CD14-positive monocyte (primary cell): Measurements from ENCODE around the gene SERPINB11. TPM values are rescaled to one million over a fixed set of nuclear protein-coding genes. Genes with fewer than 3 reads are reported as not detected.
"Not testable (repeated sequence)": the region's sequence is repeated elsewhere in the genome, so short reads cannot be mapped to it uniquely, and the experiment has no call there.

Experiments used
- DNase-seq, 3 donors: peaks; one replicate each; pipeline ENCODE4 v3.0.0-alpha.2; 2011 to 2022
- H2AFZ ChIP-seq: 2 replicates; pipeline ENCODE4 v1.6.0; 2012; ENCODE audit warnings: mild to moderate bottlenecking, low read depth, low read length, inconsistent platforms; ENCODE audit not compliant: insufficient read depth, poor library complexity, severe bottlenecking
- H3K27ac ChIP-seq, 2 donors: 1 replicate in 1 of 2; 2 replicates in 1 of 2; pipeline ENCODE4 v1.5.1; 2012 to 2013; ENCODE audit warnings: low read length in 2 of 2, control low read depth in 1 of 2, inconsistent platforms in 1 of 2, low read depth in 1 of 2, mild to moderate bottlenecking in 1 of 2
- H3K27me3 ChIP-seq, 2 donors: one replicate each; pipeline versions ENCODE4 v1.6.0 to v1.6.1; 2011 to 2013; ENCODE audit warnings: low read length in 2 of 2; ENCODE audit not compliant: control insufficient read depth in 2 of 2, insufficient read depth in 2 of 2
- H3K36me3 ChIP-seq, 2 donors: replicated peaks in 1 of 2; 1 replicate in 1 of 2; 2 replicates in 1 of 2; pipeline versions ENCODE4 v1.5.1 to v1.6.1; 2012 to 2013; ENCODE audit warnings: low read length in 2 of 2, control low read depth in 1 of 2, inconsistent platforms in 1 of 2, mild to moderate bottlenecking in 1 of 2; ENCODE audit not compliant: insufficient read depth in 2 of 2, control insufficient read depth in 1 of 2
- H3K4me1 ChIP-seq, 2 donors: 1 replicate in 1 of 2; 2 replicates in 1 of 2; pipeline versions ENCODE4 v1.5.1 to v1.6.1; 2012 to 2013; ENCODE audit warnings: low read length in 2 of 2, control low read depth in 1 of 2, inconsistent platforms in 1 of 2, mild to moderate bottlenecking in 1 of 2, moderate library complexity in 1 of 2; ENCODE audit not compliant: insufficient read depth in 2 of 2, control insufficient read depth in 1 of 2
- H3K4me2 ChIP-seq: replicated peaks from 2 replicates; pipeline ENCODE3; 2012; ENCODE audit warnings: low read length, moderate library complexity, mild to moderate bottlenecking; ENCODE audit not compliant: poor library complexity, severe bottlenecking; ENCODE audit errors: extremely low read depth
- H3K4me3 ChIP-seq, 3 experiments: fragments of 200-600 bp in 1 of 3; sonication (generic) in 1 of 3; replicated peaks in 1 of 3; 1 replicate in 2 of 3; 2 replicates in 1 of 3; pipeline ENCODE4 v1.5.1; 2011 to 2013; ENCODE audit warnings: low read length in 3 of 3, mild to moderate bottlenecking in 3 of 3, control low read depth in 2 of 3, low read depth in 2 of 3, inconsistent platforms in 1 of 3, moderate library complexity in 1 of 3
- H3K79me2 ChIP-seq: 2 replicates; pipeline ENCODE4 v1.6.0; 2012; ENCODE audit warnings: mild to moderate bottlenecking, control low read depth, inconsistent platforms, low read length, moderate library complexity; ENCODE audit not compliant: insufficient read depth
- H3K9ac ChIP-seq: 2 replicates; pipeline ENCODE4 v1.6.0; 2017; ENCODE audit warnings: low read length, mild to moderate bottlenecking; ENCODE audit not compliant: insufficient read depth, poor library complexity, severe bottlenecking
- H3K9me3 ChIP-seq, 2 donors: replicated peaks in 1 of 2; 1 replicate in 1 of 2; 2 replicates in 1 of 2; pipeline versions ENCODE4 v1.5.1 to v1.6.1; 2012 to 2013; ENCODE audit warnings: low read length in 2 of 2, control low read depth in 1 of 2; ENCODE audit not compliant: control insufficient read depth in 1 of 2, insufficient read depth in 1 of 2
- H4K20me1 ChIP-seq: 2 replicates; pipeline ENCODE4 v1.6.0; 2012; ENCODE audit warnings: mild to moderate bottlenecking, low read length, control low read depth, moderate library complexity; ENCODE audit not compliant: insufficient read depth
- H3K27ac Mint-ChIP-seq, 7 donors: one replicate each; pipeline ENCODE4 v1.8.0; 2020; ENCODE audit warnings: mild to moderate bottlenecking in 7 of 7, mixed read lengths in 7 of 7, moderate library complexity in 6 of 7, inconsistent platforms in 2 of 7
- H3K27me3 Mint-ChIP-seq, 3 donors: one replicate each; pipeline ENCODE4 v1.8.0; 2021 to 2022; ENCODE audit warnings: low read depth in 3 of 3, mild to moderate bottlenecking in 3 of 3, mixed read lengths in 3 of 3, moderate library complexity in 3 of 3, inconsistent platforms in 1 of 3
- H3K36me3 Mint-ChIP-seq, 2 donors: one replicate each; pipeline ENCODE4 v1.8.0; 2020; ENCODE audit warnings: mixed read lengths in 2 of 2, inconsistent platforms in 1 of 2, mild to moderate bottlenecking in 1 of 2
- H3K4me1 Mint-ChIP-seq: one replicate; pipeline ENCODE4 v1.8.0; 2020; ENCODE audit warnings: mild to moderate bottlenecking, mixed read lengths
- H3K4me3 Mint-ChIP-seq, 2 donors: one replicate each; pipeline ENCODE4 v1.8.0; 2020; ENCODE audit warnings: mild to moderate bottlenecking in 2 of 2, mixed read lengths in 2 of 2, moderate library complexity in 1 of 2
- H3K9me3 Mint-ChIP-seq, 7 donors: one replicate each; pipeline ENCODE4 v1.8.0; 2020 to 2022; ENCODE audit warnings: mixed read lengths in 7 of 7, mild to moderate bottlenecking in 6 of 7, moderate library complexity in 6 of 7, inconsistent platforms in 2 of 7
- CTCF ChIP-seq: fragments of 200-600 bp; IDR thresholded peaks from one replicate; pipeline ENCODE4 v1.8.0; 2022; ENCODE audit warnings: antibody characterized with exemption, mild to moderate bottlenecking
- WGBS: methylation state at CpG from one replicate; pipeline ENCODE4 v1.1.5; 2013; ENCODE audit warnings: missing lambda C conversion rate; ENCODE audit not compliant: insufficient coverage; 5-methylcytosine and 5-hydroxymethylcytosine counted together
- intact Hi-C, 2 donors: fragments of 100-400 bp; cut with micrococcal nuclease; formaldehyde crosslinking; loops; one replicate each; pipeline versions ENCODE4 v1.15.0 to v1.15.1; 2023
- polyA minus RNA-seq: library from RNA; depleted of rRNA, polyadenylated mRNA; stranded (reverse); fragments of >200 nt; gene quantifications from 2 replicates; pipeline ENCODE4 v1.2.3, GENCODE V29; 2012
- polyA plus RNA-seq, 3 donors: library from polyadenylated mRNA; depleted of rRNA in 1 of 3; unstranded in 2 of 3; stranded (reverse) in 1 of 3; fragments of 300-500 nt in 2 of 3; fragments of >200 nt in 1 of 3; fragmentation: Illumina TruSeq in 2 of 3; gene quantifications; 1 replicate in 2 of 3; 2 replicates in 1 of 3; pipeline ENCODE4 v1.2.3, GENCODE V29; 2012 to 2021
- total RNA-seq, 12 experiments: library from RNA in 1 of 12; stranded (reverse) in 1 of 12; fragments of 120-200 nt in 1 of 12; gene quantifications; one replicate each; pipeline ENCODE4 v1.2.4 and lab custom pipeline; 2013 to 2026; ENCODE audit warnings: mixed read lengths in 6 of 12, inconsistent platforms in 1 of 12

SERPINB11 gene
- total RNA-seq (2013) = not detected
- polyA plus RNA-seq (not detected), polyA minus RNA-seq (not detected in 2 replicates), total RNA-seq (lab: John Stamatoyannopoulos, UW) (0 to 1.4 (median 0) reads per million in 11 experiments)

- Histone ChIP-seq H3K4me3 (no peak within 1 kb of the TSS), H3K79me2 (no peaks in the 10 kb centered on the region), H3K4me2 (no peak within 1 kb of the TSS), H3K27me3 (no peaks in the 10 kb centered on the region), H3K9me3 (no peaks in the 10 kb centered on the region), H3K4me1 (no peaks in the 10 kb centered on the region), H3K9ac (no peak within 1 kb of the TSS), H3K36me3 (no peaks in the 10 kb centered on the region), H2AFZ (no peak within 1 kb of the TSS), H3K27ac (no peak within 1 kb of the TSS), H4K20me1 (no peaks in the 10 kb centered on the region)
- DNase-seq = no peak
- peaks cover 3 to 16% (median 6%) of the 10 kb centered on the region in 3 donors for H3K27me3 Mint-ChIP-seq
- no peak within 1 kb of the TSS for H3K27ac Mint-ChIP-seq
- WGBS = 52% methylated on average over 2 of the region's 2 CpGs
- TF ChIP-seq CTCF = no peak
- no peaks in the 10 kb centered on the region for H3K36me3 Mint-ChIP-seq
- H3K9me3 Mint-ChIP-seq = peaks cover 0 to 5% (median 3%) of the 10 kb centered on the region in 7 donors
- H3K4me3 Mint-ChIP-seq = no peak within 1 kb of the TSS
- intact Hi-C loops = no loop called here
- H3K4me1 Mint-ChIP-seq = no peaks in the 10 kb centered on the region
Observed at GRCh38 chr18:63702660-63703059, at the start of gene SERPINB11. Gene SERPINB11, plus strand, starts transcription at chr18:63702960. Its CDS starts 7,234 bp downstream, at chr18:63710194.

- H3K4me1 ChIP-seq, H3K79me2 ChIP-seq, H3K4me2 ChIP-seq, H3K27ac Mint-ChIP-seq, H3K9me3 ChIP-seq, H3K9me3 Mint-ChIP-seq, H3K27me3 Mint-ChIP-seq, H3K36me3 Mint-ChIP-seq, H3K4me3 ChIP-seq, DNase-seq, H3K27ac ChIP-seq, H2AFZ ChIP-seq, H3K9ac ChIP-seq, H4K20me1 ChIP-seq, intact Hi-C loops, H3K4me3 Mint-ChIP-seq, H3K36me3 ChIP-seq, H3K4me1 Mint-ChIP-seq, H3K27me3 ChIP-seq: not testable (repeated sequence)
- no CpG with 5 or more reads among the region's 4 CpGs for WGBS
Observed at GRCh38 chr18:63658920-63659319, 43.8 kb upstream of the SERPINB11 start.

- H3K9me3 Mint-ChIP-seq = peaks cover 0 to 19% (median 9%) of the 10 kb centered on the region in 7 donors
- H2AFZ ChIP-seq, H3K4me1 Mint-ChIP-seq, H3K4me2 ChIP-seq, H3K27ac ChIP-seq, H3K9ac ChIP-seq, H3K4me3 ChIP-seq, H3K27me3 ChIP-seq, H3K9me3 ChIP-seq, intact Hi-C loops, H3K79me2 ChIP-seq, H3K27me3 Mint-ChIP-seq, H3K4me3 Mint-ChIP-seq, H3K36me3 ChIP-seq, DNase-seq, H3K27ac Mint-ChIP-seq, H4K20me1 ChIP-seq, H3K36me3 Mint-ChIP-seq, H3K4me1 ChIP-seq: not testable (repeated sequence)
- WGBS = no CpG with 5 or more reads among the region's 3 CpGs
Observed at GRCh38 chr18:63661750-63662149, 41.0 kb upstream of the SERPINB11 start, which contains the start of gene SERPINB3. Gene SERPINB3, minus strand, starts transcription at chr18:63661893. Its CDS starts 677 bp downstream, at chr18:63661216.
